Right forelimb (tissue), 1 donor: Measurements from ENCODE around the gene BCAM.

ENCODE experiments used
- DNase-seq: peaks from one replicate; pipeline ENCODE4 v3.0.0-alpha.2; 2018

The BCAM gene

DNA sequence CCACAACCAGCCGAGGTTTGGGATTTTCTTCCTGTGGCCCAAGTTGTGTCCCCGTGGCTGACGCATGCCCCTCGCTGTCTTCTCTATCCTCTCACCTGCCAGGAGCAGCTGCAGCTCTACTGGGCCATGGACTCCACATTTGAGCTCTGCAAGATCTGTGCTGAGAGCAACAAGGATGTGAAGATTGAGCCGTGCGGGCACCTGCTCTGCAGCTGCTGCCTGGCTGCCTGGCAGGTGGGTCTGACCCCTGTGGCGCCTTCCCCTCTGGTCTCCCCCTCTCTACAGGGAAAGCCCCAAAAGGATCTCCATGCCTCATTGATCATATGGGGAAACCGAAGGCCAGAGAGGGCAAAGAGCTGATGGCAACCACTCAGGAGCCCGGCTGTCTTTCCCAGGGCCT lies 16.6 kb upstream of the BCAM start:
- no peak for DNase-seq

DNA sequence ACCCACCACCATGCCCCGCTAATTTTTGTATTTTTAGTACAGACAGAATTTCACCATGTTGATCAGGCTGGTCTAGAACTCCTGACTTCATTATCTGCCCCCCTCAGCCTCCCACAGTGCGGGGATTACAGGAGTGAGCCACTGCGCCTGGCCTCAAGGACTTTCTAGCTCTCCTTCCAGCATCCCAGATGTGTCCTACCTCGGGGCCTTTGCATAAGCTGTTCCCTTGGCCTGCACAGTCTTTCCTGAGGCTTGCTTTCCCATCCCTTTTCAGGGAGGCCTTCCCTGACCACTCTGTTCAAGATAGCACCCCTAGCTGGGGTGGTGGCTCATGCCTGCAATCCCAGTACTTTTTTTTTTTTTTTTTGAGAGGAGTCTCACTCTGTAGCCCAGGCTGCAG lies 14.3 kb upstream of the BCAM start:
- no peak for DNase-seq

DNA sequence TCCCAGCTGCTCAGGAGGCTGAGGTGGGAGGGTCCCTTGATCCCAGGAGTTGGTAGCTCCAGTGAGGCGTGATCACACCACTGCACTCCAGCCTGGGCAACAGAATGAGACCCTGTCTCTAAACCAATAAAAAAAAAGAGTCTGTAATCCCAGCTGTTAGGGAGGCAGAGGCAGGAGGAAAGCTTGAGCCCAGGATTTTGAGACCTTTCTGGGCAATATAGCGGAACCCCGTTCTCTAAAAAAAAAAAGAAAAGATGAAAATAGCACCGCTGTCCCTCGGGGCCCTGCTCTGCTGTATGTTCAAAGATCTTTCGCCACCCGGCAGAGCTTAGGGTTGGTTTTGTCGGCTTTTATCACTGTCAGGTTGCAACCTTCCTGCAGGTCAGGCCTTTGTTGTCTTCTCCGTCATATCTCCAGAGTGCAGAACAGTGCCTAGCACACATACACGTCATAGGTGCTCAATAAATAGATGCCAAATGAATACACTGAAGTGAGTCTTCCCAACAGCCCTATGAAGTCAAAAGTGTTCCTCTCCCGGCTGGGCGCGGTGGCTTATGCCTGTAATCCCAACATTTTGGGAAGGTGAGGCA lies 13.4 kb upstream of the BCAM start:
- DNase-seq = no peak

DNA sequence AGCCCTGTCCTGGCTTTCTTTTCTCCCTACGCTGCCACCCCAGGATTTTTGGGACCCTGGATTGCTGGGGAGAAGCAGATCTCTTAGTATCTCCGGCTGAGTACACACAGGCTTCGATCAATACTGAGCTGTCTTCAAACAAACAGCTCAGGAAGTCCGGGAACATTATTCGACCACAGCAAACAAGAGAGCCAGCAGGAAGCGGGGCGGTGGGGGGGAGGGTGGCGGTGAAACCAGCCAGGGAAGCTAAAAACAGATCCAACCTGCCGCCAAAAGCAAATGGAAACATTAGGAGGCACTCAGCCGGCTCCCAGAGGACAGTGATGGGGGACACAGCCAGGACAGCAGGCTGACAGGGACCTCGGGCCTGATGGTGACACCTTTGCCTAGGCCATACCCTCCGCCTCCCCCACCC lies 12.2 kb upstream of the BCAM start:
- peak; percentile 60 for DNase-seq

DNA sequence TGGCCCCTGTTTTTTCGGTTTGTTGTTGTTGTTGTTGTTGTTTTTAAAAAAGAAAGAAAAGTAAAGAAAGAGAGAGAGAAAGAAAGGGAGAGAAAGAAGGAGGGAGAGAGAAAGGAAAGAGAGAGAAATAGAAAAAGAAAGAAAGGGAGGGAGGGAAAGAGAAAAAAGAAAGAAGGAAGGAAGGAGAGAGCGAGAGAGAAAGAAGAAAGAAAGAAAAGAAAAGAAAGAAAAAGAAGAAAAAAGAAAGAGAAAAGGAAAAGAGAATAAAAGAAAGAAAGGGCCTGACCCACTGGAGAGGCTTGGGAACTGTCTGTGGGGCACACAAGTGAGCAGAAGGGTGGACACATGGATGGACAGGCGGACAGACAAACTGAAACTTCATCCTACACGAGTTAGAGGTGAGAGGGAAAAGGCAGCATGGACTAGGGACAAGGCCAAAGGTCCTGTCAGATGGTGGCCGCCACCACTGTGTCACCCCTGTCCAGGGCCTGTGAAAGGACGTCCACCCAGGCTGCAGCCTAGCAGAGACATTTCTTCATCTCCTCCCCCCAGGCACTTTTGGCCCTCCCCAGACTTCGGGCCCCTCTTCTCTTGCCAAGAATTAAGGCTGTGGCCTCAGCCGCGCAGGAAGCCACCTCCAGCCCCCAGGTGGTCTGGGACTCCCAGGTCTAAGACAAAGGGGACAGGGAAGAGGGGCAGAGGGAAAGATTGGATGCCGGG lies 9.1 kb upstream of the BCAM start:
- no peak for DNase-seq

DNA sequence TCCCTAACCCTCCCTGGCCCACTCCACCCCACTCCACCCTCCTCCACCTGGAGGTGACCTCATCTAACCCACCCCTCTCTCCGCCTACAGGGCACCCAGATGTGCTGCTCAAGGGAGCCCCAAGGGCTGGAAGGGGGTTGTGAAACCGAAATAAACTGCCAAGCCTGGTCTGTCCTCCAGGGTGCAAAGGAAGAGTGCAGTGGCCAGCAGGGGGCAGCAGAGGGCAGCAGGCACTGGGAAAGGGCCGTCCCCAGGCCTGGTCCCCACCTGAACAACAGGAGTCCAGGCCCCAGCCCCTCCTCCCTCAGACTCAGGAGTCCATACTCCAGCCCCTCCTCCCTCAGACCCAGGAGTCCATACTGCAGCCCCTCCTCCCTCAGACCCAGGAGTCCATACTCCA lies 8.4 kb upstream of the BCAM start:
- peak; percentile 89 for DNase-seq

DNA sequence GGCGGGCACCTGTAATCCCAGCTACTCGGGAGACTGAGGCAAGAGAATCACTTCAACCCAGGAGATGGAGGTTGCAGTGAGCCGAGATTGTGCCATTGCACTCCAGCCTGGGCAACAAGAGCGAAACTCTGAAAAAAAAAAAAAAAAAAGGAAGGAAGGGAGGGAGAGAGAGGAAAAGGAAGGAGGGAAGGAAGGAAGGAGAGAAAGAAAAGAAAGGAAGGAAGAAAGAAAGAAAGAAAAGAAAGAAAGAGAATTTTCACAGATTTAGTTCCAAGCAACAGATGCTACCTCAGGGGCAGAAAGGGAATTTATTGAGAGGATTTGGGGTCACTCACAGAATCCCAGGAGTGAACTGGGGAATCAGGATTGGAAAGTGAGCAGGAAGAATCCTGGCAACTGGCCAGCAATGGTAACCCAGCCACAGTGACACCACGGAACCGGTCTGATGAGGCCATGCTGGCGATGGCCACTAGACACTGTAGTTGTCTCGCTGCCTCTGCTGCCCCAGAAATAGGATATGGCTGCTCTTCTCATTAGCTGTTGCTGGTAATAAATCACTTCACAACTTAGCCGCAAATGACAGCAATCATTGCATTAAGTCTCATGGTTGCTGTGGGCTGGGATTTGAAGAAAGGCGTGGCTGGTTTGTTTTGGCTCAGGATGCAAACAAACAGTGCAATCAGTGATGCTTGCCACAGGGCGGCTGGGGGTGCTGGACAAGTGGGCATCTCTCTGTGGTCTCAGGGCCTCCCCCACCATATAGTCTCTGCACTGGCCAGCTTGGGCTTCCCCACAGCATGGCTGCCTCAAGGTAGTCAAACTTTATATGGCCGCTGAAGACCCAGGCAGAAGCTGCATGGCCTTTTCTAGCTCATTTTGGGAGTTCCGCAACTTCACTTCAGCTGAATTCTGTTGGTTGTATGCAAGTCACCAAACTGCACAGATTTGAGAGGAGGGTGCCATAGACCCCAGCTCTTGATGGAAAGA lies 5.2 kb upstream of the BCAM start:
- no peak for DNase-seq

DNA sequence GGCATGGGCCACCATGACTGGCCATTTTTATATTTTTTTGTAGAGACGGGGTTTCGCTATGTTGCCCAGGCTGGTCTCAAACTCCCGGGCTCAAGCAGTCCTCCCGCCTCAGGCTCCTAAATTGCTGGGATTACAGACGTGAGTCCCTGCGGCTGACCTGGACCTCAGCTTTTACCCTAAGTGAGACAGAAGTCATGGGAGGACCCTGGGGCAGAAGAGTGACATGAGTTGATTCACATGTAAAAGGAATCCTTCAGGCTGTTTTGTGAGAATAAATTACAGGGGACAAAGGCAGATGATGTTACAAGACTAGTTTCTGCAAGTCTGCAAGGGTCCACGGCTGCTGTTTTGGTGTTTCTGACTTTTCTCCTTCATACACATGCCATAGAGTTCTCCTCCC lies 2.6 kb upstream of the BCAM start:
- no peak for DNase-seq

DNA sequence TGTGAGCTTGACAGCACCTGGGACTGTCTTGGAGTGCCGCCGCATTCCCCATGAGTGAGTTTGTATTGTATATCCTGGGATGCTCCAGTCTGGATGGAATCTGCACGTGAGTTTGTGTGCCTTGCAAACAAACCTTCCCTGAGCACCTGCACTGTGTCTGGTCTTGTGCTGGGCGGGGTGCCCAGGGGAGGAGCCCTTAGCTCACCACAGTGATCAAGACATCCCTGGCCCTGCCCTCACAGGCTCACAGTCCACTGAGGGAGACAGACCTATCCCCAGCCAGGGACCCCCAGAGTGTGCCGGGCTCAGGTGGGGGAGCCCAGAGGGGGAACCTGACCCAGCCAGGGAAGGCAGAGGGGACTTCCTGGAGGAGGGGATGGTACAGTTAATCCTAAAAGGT lies 1.7 kb upstream of the BCAM start:
- DNase-seq = no peak

DNA sequence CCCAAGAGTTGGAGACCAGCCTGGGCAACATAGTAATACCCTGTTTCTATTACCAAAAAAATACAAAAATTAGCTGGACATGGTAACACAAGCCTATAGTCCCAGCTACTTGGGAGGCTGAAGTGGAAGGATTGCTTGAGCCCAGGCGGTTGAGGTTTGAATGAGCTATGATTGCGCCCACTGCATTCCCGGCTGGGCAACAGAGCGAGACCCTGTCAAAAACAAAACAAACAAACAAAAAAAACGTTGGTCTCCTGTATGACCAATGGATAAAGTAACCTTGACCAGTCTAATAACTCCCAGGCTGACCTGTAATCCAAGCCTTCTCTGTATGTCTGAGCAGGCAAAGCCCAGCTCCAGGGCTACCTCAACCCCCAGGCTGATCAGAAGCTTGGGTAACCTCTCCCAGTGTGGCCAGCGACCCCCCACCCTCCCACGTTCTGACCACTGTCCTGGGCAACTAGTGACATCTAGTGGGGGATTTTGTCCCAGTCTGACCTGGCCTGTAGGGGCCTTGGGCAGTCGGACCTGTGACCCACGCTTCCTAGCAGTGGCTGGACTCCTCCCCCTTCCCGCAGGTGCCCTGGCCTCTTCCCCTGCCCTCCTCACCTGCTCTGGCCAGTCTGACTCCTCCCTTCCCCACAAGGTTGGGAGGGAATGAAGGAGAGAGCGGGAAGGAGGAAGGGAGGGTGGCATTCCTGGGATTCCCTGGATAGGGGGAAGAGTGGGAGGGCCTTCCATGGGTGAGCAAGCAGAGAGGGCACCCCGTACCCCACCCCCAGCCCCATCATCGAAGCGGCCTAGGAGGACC lies 1.0 kb upstream of the BCAM start:
- DNase-seq = peak; percentile 57

DNA sequence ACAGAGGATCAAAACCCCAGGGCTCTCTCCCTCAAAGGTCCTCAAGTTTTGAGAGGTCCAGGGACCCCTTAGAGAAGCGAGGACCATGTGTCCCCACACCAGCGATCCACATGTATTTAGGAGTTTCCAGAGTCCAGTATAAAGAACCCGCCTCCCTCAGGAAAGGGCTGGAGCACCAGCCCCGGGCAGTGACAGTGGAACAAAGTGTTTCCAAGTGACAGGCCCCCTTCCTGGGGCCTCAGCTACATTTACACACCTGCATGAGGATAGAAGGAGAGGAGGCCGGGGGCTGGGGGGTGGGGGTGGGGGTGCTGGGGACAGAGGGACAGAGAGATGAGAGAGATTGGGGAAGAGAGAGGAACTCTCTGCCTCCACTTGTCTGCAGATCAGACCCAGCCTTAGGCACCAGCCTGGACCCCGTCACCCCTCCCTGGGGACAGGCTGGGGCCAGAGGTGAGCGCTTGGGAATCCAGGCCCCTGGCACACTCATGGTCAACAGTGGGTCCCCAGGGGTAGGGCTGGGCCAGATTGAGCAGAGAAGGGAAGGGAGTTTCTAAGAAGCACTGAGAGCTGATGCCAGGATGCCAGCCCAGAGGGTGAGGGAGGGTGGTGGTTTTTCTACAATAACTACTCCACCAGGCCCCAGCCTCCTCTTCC lies 802 bp downstream of the BCAM start:
- DNase-seq = no peak

DNA sequence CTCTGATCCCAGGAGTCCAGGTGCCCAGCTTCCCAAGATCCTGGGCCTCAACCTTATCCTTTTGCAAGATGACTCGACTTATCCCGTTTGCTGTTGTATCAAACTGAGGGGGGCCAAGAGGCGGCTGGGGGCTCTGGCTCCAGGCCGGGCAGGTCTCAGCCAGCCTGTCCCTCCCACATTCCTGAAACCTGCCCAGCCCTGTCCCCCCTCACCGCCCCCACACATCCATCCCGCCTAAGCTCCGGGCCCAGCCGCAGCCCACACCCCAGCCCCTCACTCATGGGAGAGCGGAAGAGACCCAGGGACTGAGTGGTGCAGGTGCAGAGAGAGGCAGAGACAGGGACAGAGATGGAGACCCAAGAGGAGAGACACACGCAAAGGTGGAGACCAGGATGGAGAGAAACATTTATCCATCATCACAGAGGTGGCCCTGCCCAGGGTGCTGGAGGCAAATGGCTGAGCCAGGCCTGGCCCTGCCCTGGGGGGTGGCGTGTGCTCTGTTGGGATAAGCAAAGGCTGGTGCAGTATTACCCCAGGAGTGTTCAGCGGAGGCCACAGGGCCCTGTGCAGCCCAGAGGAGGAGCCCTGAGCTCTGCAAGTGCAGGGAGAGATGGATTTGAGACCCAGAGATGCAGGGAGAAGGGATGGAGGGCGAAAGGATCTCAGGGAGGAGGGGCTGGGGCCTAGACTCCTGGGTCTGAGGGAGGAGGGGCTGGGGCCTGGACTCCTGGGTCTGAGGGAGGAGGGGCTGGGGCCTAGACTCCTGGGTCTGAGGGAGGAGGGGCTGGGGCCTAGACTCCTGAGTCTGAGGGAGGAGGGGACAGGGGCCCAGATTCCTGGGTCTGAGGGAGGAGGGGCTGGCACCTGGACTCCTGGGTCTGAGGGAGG lies 1.6 kb downstream of the BCAM start:
- DNase-seq = no peak

DNA sequence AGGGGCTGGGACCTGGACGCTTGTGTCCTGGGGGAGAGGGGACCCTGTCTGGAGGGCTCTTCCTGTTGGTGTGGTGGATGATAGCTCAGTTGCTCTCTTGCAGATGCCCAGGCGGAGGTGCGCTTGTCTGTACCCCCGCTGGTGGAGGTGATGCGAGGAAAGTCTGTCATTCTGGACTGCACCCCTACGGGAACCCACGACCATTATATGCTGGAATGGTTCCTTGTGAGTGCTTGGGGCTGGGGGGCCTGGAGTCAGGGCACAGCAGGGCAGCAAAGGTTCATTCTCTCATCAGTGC lies 2.2 kb downstream of the BCAM start:
- no peak for DNase-seq

DNA sequence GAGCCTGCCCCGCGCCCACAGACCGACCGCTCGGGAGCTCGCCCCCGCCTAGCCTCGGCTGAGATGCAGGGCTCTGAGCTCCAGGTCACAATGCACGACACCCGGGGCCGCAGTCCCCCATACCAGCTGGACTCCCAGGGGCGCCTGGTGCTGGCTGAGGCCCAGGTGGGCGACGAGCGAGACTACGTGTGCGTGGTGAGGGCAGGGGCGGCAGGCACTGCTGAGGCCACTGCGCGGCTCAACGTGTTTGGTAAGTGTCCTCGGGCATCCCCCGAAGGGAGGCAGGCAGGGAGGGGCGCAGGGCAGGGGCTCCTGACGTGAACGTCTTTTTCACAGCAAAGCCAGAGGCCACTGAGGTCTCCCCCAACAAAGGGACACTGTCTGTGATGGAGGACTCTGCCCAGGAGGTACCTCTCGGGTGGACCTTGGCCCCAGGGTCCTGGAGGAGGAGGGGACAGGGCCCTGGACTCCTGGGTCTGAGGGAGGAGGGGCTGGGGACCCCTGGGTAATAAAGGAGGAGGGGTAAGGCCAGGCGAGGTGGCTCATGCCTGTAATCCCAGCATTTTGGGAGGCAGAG lies 3.3 kb downstream of the BCAM start:
- DNase-seq = no peak

DNA sequence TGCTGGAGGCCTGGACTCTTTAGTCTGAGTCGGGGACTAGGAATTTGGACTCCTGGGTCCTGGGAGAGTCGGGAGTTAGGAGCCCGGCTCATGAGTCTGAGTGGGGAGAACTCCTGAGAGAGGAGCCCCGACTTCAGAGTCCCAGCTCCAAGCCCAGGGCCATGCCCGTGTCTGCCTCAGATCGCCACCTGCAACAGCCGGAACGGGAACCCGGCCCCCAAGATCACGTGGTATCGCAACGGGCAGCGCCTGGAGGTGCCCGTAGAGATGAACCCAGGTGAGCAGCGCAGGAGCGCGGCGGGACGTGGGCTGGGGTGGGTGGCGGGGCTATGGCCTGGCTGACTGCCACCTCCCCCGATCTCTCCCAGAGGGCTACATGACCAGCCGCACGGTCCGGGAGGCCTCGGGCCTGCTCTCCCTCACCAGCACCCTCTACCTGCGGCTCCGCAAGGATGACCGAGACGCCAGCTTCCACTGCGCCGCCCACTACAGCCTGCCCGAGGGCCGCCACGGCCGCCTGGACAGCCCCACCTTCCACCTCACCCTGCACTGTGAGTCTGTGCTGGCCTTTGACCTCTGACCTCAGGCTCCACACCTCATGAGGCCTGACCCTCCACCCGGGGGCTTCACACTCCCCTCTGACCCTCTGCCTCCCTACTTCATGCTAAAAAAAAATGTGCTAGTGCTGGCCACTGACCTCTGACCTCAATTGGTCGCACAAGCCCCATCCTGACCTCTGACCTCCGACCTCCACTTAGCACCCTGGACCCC lies 4.4 kb downstream of the BCAM start:
- no peak for DNase-seq

DNA sequence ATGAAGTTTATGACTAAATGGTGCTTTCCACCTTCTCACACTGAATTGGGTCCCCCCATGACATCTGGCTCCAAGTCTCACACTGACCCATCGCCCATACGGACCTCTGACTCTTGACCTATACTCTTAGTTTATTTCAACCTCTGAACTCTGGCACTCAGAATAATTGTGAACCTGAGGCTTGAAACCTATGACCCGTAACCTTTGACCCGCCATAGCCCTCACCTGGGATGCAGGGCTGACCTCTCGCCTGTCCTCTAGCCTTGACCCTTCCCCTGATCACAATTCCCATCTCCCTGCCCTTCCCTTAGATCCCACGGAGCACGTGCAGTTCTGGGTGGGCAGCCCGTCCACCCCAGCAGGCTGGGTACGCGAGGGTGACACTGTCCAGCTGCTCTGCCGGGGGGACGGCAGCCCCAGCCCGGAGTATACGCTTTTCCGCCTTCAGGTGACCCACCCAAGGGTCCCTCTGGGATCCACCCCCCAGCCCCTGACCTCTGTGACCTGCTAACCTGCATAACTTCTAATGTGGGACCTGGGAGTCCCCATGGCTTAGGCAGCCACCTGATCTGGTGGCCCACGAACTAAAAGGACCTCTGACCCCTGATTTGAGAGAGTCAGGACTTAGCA lies 5.1 kb downstream of the BCAM start:
- no peak for DNase-seq

DNA sequence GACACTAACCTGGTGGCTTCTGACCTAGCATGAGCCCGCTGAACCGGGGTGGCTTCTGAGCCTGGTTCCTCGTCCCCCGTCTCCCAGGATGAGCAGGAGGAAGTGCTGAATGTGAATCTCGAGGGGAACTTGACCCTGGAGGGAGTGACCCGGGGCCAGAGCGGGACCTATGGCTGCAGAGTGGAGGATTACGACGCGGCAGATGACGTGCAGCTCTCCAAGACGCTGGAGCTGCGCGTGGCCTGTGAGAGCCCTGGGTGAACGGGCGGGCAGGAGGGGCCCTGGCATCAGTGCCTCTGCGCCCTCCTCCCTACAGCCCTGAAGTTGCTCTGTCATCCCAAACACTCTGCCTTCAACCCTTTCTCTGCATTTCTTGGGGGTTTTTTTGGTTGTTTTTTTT lies 5.6 kb downstream of the BCAM start:
- no peak for DNase-seq

DNA sequence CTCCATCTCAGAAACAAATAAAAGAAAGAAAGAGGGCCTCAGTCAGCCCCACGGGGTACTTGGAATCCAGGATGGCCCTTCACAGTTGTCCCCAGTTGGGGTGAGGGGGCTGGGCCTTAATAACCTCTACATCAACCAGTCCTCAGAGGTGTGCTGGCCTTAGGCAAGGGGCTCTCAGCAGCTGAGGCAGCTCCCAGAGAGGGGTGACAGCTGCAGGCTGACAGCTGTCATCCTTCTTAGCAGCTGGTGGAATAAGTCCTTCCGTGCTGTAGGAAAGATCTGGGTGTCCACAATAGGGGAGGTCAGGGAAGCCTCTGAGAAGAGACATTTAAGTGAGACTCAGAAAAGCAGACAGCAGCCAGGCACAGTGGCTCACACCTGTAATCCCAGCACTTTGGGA lies 7.4 kb downstream of the BCAM start:
- DNase-seq = no peak

DNA sequence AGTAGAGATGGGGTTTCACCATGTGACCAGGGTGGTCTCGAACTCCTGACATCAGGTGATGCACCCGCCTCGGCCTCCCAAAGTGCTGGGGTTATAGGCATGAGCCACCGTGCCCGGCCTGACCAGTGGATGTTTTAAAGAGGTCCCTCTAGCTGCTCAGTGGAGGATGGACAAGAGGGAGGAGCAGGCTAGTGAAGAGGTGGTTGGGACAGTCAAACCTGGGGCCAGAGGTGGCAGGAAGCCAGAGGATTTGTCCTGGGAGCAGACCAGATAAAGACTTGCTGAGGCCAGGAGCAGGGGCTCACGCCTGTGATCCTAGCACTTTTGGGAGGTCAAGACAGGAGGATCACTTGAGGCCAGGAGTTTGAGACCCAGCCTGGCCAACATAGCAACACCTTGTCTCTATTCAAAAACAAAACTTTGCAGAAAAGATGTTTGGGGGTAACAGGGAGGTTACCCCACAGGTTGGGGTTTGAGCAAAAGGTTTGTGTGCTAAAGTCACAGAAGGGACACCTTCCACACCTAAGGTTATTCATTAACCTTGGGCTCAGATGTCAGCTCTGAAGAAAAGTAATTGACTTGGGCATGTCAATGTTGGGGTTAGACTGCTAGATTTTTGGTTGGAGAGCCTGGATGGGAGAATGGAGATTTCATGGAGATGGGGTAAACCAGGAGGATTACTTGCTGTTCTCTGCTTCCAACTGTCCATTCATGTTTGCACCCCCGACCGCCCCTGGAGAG lies 9.0 kb downstream of the BCAM start:
- DNase-seq = no peak
